Mucosa of descending colon (tissue), 3 donors: Measurements from ENCODE around the gene ZC3H12D. TPM values are rescaled to one million over a fixed set of nuclear protein-coding genes. Genes with fewer than 3 reads are reported as not detected.

Experiments
- ATAC-seq: fragments of 200-7000 bp; cut with Tn5 transposase; one replicate; pipeline ENCODE4 v1.9.1; 2020; ENCODE audit warnings: mild to moderate bottlenecking, moderate library complexity
- DNase-seq, 3 donors: peaks; one replicate each; pipeline ENCODE4 v3.0.0-alpha.2; 2020
- H3K36me3 ChIP-seq: fragments of 200-600 bp; one replicate; pipeline ENCODE4 v1.8.0; 2021; ENCODE audit warnings: low read depth, mild to moderate bottlenecking
- H3K4me1 ChIP-seq: fragments of 200-600 bp; one replicate; pipeline ENCODE4 v1.8.0; 2021; ENCODE audit warnings: low read depth, mild to moderate bottlenecking
- H3K4me3 ChIP-seq: fragments of 200-600 bp; one replicate; pipeline ENCODE4 v1.8.0; 2021; ENCODE audit warnings: mild to moderate bottlenecking
- H3K9me3 ChIP-seq: fragments of 200-600 bp; one replicate; pipeline ENCODE4 v1.8.0; 2021; ENCODE audit warnings: mild to moderate bottlenecking
- intact Hi-C, 2 donors: fragments of 100-400 bp; cut with DNase I in 1 of 2; cut with micrococcal nuclease in 1 of 2; formaldehyde crosslinking; loops; one replicate each; pipeline versions ENCODE4 v1.11.0 to v1.11.1; 2022; cut with DNase I, micrococcal nuclease
- total RNA-seq, 3 donors: library from RNA; stranded (reverse); fragmentation: NEBNext Ultra II Directional in 2 of 3; extraction: Animal tissue kit (Norgen Biotek cat#: 25700) in 2 of 3; gene quantifications; one replicate each; pipeline versions ENCODE4 v1.2.1 to v1.2.4, GENCODE V29; 2021 to 2023
- TF ChIP-seq, protein P1 (sequence below): fragments of 200-600 bp; IDR thresholded peaks from one replicate; pipeline ENCODE4 v1.8.0; 2022; ENCODE audit warnings: antibody characterized with exemption, mild to moderate bottlenecking
- donor health status: DM: no; HTN: no; CAD: no; lungs with moderate emphysema.
- donor health status: DM: no; HTN: no; CAD: no.
- donor health status: DM: no; HTN: yes; CAD: no.

Gene ZC3H12D
- total RNA-seq, 3 donors from 2014 or later, result 5.2 to 9.1 (median 8.9) TPM

DNA sequence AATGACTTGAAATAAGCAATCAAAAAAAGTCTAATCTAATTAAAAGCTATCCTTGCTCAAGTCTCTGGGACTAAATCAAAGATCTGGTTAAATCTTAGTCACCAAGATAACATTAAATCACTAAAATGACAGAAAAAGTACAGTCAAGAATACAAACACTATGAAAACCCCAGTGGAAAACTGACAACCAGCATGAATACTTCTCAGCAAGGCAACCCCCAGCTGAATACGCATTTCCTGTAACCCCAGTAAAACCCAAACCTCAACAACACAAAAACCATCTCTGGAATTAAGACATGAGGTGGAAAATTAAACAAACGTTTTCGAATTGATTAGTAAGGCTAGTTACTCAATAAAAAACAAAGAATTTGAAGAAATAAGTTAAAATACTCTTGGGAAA is 23.7 kb upstream of the ZC3H12D start:
- no peaks in the 10 kb centered on the region for H3K36me3 ChIP-seq
- TF ChIP-seq, protein P1, sequence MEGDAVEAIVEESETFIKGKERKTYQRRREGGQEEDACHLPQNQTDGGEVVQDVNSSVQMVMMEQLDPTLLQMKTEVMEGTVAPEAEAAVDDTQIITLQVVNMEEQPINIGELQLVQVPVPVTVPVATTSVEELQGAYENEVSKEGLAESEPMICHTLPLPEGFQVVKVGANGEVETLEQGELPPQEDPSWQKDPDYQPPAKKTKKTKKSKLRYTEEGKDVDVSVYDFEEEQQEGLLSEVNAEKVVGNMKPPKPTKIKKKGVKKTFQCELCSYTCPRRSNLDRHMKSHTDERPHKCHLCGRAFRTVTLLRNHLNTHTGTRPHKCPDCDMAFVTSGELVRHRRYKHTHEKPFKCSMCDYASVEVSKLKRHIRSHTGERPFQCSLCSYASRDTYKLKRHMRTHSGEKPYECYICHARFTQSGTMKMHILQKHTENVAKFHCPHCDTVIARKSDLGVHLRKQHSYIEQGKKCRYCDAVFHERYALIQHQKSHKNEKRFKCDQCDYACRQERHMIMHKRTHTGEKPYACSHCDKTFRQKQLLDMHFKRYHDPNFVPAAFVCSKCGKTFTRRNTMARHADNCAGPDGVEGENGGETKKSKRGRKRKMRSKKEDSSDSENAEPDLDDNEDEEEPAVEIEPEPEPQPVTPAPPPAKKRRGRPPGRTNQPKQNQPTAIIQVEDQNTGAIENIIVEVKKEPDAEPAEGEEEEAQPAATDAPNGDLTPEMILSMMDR, result no peak
- DNase-seq, result no peak

DNA sequence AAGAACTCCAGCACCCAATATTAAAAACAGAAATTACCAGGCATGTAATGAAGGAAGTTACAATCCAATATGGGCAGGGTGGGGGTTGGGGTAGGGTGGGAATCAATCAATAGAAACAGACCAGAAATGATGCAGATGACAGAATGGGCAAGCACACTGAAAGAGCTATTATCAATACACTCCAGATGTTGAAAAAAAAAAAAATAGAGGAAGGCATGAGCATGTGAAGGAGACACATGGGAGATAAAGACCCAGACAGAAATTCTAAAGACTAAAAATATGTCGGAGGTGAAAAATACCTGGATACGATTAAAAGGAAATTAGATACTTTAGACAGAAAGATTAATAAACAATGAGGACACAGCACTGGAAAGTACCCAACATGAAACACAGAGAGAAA is 19.1 kb upstream of the ZC3H12D start:
- Histone ChIP-seq H3K9me3 (no peaks in the 10 kb centered on the region), H3K4me3 (no peak overlapping the region), H3K4me1 (peaks cover 8% of the 10 kb centered on the region), H3K36me3 (no peaks in the 10 kb centered on the region)
- ATAC-seq (no peak), DNase-seq (no peak)
- intact Hi-C loops, result no loop called here
- TF ChIP-seq, protein P1, result no peak

More for the DNA sequence above, 23.7 kb upstream of the ZC3H12D start:
- H3K4me3 ChIP-seq, result no peak overlapping the region
- no peak for ATAC-seq
- intact Hi-C loops, result no loop called here
- no peaks in the 10 kb centered on the region for H3K4me1 ChIP-seq
- H3K9me3 ChIP-seq, result no peaks in the 10 kb centered on the region

DNA sequence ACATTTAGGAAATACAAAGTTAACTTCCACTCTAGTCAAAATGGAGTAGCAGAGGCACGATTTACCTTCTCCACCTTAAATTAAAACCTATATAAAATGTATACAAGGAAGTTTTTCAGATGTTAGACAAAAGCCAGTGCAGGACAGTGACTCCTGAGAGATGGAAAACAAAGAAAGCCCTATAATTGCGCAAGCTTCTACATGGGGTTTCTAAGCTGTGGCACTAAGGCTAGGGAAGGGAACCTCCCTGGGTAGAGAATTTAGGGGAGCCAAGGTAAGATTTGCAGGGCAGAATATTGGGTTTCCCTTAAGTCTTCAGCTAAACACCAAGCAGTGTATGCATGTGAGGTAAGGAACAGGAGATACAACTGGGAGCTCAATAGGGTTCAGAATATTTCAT is 18.5 kb upstream of the ZC3H12D start:
- H3K36me3 ChIP-seq, result no peaks in the 10 kb centered on the region
- DNase-seq, result no peak
- intact Hi-C loops, result no loop called here
- TF ChIP-seq, protein P1, result no peak
- H3K4me1 ChIP-seq, result peaks cover 13% of the 10 kb centered on the region
- no peaks in the 10 kb centered on the region for H3K9me3 ChIP-seq
- no peak overlapping the region for H3K4me3 ChIP-seq
- no peak for ATAC-seq

DNA sequence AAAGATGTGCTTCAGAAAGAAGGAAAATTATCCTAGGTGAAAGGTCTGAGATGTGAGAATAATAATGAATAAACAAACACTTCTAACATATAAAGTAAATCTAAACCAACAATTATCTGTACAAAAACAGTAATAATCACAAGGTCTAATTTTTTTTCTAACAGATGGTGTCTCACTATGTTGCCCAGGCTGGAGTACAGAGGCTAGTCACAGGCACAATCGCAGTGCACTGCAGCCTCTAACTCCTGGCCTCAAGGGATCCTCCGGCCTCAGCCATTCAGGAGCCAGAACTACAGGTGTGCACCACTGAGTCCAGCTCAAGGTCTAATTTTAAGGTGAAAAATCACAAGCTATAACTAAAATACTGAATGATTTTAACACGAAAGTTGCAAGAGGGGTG is 17.0 kb upstream of the ZC3H12D start:
- Histone ChIP-seq H3K4me1 (peaks cover 13% of the 10 kb centered on the region), H3K4me3 (no peak overlapping the region), H3K9me3 (no peaks in the 10 kb centered on the region), H3K36me3 (no peaks in the 10 kb centered on the region)
- ATAC-seq (no peak), DNase-seq (no peak)
- TF ChIP-seq, protein P1, result no peak
- intact Hi-C loops, result no loop called here

DNA sequence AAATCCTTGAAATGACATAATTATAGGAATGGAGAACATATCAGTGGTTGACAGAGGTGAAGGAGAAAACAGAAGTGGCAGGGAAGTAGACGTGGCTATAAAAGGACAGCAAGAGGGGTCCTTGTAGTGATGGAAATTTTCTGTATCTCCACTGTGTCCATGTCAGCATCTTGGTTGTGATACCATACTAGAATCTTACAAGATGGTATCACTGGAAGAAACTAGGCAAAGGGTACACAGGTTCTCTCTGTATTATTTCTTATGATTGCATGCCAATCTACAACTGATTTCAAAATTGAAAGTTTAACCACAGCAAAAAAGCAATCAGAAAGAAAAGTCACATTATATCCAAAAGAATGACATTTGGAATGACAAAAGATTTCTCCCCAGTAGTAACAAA is 16.4 kb upstream of the ZC3H12D start:
- no peaks in the 10 kb centered on the region for H3K9me3 ChIP-seq
- no peak overlapping the region for H3K4me3 ChIP-seq
- intact Hi-C loops, result no loop called here
- ATAC-seq (no peak), DNase-seq (no peak)
- H3K36me3 ChIP-seq, result no peaks in the 10 kb centered on the region
- TF ChIP-seq, protein P1, result no peak
- H3K4me1 ChIP-seq, result peaks cover 18% of the 10 kb centered on the region

DNA sequence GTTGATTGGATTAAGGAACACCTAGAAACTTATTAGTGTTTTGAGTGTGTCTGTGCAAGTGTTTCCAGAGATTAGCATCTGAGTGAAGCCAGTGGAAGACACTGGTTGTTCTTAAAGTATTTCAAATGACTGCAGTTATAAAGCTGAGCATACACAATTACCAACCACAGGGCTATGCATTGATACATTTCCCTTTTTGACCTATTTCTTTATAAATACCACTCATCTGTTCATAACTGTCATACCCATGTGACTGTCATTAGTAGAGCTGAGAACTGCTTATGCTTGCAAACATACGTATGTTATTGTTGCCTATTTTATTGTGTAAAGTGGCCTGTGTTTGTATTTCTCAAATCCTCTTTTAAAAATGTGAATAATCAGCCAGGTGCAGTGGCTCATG is 15.3 kb upstream of the ZC3H12D start:
- Histone ChIP-seq H3K36me3 (no peaks in the 10 kb centered on the region), H3K4me3 (no peak overlapping the region), H3K9me3 (no peaks in the 10 kb centered on the region), H3K4me1 (peaks cover 19% of the 10 kb centered on the region)
- intact Hi-C loops, result no loop called here
- TF ChIP-seq, protein P1, result no peak
- no peak for DNase-seq
- no peak for ATAC-seq
